HepG2 (cell line): ENCODE measurements around the gene GATAD2B. TPM values are rescaled to one million over a fixed set of nuclear protein-coding genes. Genes with fewer than 3 reads are reported as not detected.
A peak's percentile ranks its signal among the peaks of the same experiment; 100 is the strongest.

ENCODE experiments used
- ATF1 ChIP-seq: IDR thresholded peaks from 2 replicates; pipeline ENCODE4 v1.6.1; 2016; ENCODE audit warnings: mild to moderate bottlenecking, control low read depth
- BCL6 ChIP-seq: IDR thresholded peaks from 2 replicates; pipeline ENCODE4 v1.6.1; 2016; ENCODE audit warnings: missing genetic modification reagents, missing compliant biosample characterization
- CBFB ChIP-seq: sonication (generic); formaldehyde crosslinking; IDR thresholded peaks from 2 replicates; pipeline ENCODE4 v1.4.0; 2020; ENCODE audit warnings: missing genetic modification reagents
- GATAD1 ChIP-seq: IDR thresholded peaks from 2 replicates; pipeline ENCODE4 v1.6.1; 2016; ENCODE audit warnings: missing genetic modification reagents, missing compliant biosample characterization
- LCORL ChIP-seq, 2 experiments: fragments of 450-650 bp in 1 of 2; sonication (generic) in 1 of 2; formaldehyde crosslinking in 1 of 2; IDR thresholded peaks; 2 replicates each; pipeline versions ENCODE4 v1.5.0 to v1.6.1; 2017 to 2020; ENCODE audit warnings: antibody characterized with exemption in 1 of 2, missing genetic modification reagents in 1 of 2
- NCOR1 ChIP-seq: fragments of 200-600 bp; sonication (generic); IDR thresholded peaks from 2 replicates; pipeline ENCODE4 v1.7.0; 2017; ENCODE audit warnings: antibody characterized with exemption, low read length, borderline replicate concordance
- RFXANK ChIP-seq: IDR thresholded peaks from 2 replicates; pipeline ENCODE4 v1.6.1; 2016
- ZBTB7B ChIP-seq: sonication (generic); formaldehyde crosslinking; IDR thresholded peaks from 2 replicates; pipeline ENCODE4 v1.4.0; 2020; ENCODE audit warnings: missing genetic modification reagents
- ZFP1 ChIP-seq: IDR thresholded peaks from 2 replicates; pipeline ENCODE4 v1.6.1; 2016
- ZFP41 ChIP-seq: sonication (generic); formaldehyde crosslinking; IDR thresholded peaks from 2 replicates; pipeline ENCODE4 v1.4.0; 2020; ENCODE audit warnings: mild to moderate bottlenecking, missing genetic modification reagents, borderline replicate concordance
- ZNF136 ChIP-seq: sonication (generic); formaldehyde crosslinking; IDR thresholded peaks from 2 replicates; pipeline ENCODE4 v1.8.1; 2022; ENCODE audit warnings: low read depth, mild to moderate bottlenecking, moderate library complexity, missing genetic modification reagents
- ZNF30 ChIP-seq: sonication (generic); formaldehyde crosslinking; IDR thresholded peaks from 2 replicates; pipeline ENCODE4 v1.5.0; 2020; ENCODE audit warnings: mild to moderate bottlenecking, missing genetic modification reagents
- ZNF335 ChIP-seq: sonication (generic); formaldehyde crosslinking; IDR thresholded peaks from 2 replicates; pipeline ENCODE4 v1.4.0; 2020; ENCODE audit warnings: missing genetic modification reagents
- polyA plus RNA-seq, 8 experiments: library from polyadenylated mRNA; depleted of rRNA in 3 of 8; stranded (reverse) in 7 of 8; unstranded in 1 of 8; fragments of >200 nt; fragmentation: Illumina TruSeq in 4 of 8; extraction: Trizol in 4 of 8; gene quantifications; 2 replicates each; pipeline versions ENCODE4 v1.2.1 to v1.2.3, GENCODE V29; 2011 to 2016; ENCODE audit warnings: low read depth in 4 of 8, missing spikeins in 1 of 8, mixed read lengths in 1 of 8; ENCODE audit not compliant: insufficient read depth in 1 of 8
- total RNA-seq, 5 experiments: library from RNA; depleted of rRNA; stranded (reverse); fragments of >200 nt; fragmentation: Illumina TruSeq; extraction: Trizol; gene quantifications; 2 replicates each; pipeline ENCODE4 v1.2.3, GENCODE V29; 2016; ENCODE audit warnings: low read depth in 1 of 5
- TF ChIP-seq, protein P1 (sequence below): sonication (generic); formaldehyde crosslinking; IDR thresholded peaks from 2 replicates; pipeline ENCODE4 v1.4.0; 2020; ENCODE audit warnings: missing genetic modification reagents, borderline replicate concordance
- TF ChIP-seq, protein P2 (sequence below): sonication (generic); formaldehyde crosslinking; IDR thresholded peaks from 2 replicates; pipeline ENCODE4 v1.5.0; 2020; ENCODE audit warnings: missing genetic modification reagents
- TF ChIP-seq, protein P3 (sequence below): sonication (generic); formaldehyde crosslinking; IDR thresholded peaks from 2 replicates; pipeline ENCODE4 v1.4.0; 2020; ENCODE audit warnings: mild to moderate bottlenecking, missing genetic modification reagents, borderline replicate concordance
- TF ChIP-seq, protein P4 (sequence below): IDR thresholded peaks from 2 replicates; pipeline ENCODE4 v1.6.1; 2012; ENCODE audit warnings: low read depth, low read length, improper control_type of control experiment

The GATAD2B gene
- total and polyA plus RNA-seq, 2 of the 13 experiments (the other 11 are each of a cell fraction or from before 2014, with no cell fraction given) = 3.2 to 5.2 TPM

DNA sequence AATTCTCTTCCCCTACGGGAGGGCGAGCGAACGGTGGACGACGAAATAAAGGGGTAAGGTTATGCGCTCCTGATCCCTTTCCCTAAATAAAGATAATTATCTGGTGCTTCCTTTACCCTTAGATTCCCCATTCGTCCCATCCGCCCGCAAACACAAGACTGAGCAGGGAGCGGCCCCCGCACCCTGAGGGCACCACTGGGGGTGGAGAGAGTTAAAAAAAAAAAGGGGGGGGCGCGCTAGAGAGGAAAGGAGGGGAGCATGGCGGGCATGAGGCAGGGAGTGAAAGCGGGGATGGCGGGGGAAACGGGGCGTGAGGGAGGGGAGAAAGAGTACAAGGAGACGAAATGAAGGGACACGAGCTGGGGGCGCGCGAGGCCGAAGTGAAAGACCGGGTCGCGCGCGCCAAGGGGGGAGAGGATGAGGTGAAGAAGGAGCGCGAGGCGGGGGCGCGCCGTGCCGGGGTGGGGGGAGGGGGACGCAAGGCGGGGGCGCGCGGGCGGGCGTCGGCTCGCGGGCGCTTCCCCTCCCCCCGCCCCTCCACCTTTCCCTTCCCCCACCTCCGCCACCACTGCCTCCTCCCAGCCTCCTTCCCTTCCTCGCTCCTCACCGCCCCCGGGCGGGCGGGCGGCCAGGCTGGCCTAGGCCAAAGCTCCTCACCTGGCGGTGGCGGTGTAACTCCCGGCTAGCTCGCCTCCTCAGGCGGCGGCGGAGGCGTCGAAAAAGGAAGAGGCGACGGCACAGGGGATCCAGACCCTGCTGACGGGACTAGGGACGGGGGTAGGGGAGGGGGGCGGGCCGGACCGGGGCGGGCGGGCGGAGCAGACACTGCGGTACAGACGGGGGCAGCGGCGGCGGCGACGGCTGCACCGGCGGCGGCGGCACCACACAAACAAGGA is 448 bp downstream of the GATAD2B start (continued):
- TF ChIP-seq, protein P1, sequence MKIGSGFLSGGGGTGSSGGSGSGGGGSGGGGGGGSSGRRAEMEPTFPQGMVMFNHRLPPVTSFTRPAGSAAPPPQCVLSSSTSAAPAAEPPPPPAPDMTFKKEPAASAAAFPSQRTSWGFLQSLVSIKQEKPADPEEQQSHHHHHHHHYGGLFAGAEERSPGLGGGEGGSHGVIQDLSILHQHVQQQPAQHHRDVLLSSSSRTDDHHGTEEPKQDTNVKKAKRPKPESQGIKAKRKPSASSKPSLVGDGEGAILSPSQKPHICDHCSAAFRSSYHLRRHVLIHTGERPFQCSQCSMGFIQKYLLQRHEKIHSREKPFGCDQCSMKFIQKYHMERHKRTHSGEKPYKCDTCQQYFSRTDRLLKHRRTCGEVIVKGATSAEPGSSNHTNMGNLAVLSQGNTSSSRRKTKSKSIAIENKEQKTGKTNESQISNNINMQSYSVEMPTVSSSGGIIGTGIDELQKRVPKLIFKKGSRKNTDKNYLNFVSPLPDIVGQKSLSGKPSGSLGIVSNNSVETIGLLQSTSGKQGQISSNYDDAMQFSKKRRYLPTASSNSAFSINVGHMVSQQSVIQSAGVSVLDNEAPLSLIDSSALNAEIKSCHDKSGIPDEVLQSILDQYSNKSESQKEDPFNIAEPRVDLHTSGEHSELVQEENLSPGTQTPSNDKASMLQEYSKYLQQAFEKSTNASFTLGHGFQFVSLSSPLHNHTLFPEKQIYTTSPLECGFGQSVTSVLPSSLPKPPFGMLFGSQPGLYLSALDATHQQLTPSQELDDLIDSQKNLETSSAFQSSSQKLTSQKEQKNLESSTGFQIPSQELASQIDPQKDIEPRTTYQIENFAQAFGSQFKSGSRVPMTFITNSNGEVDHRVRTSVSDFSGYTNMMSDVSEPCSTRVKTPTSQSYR (CRISPR knock-in tag) = peak; percentile 89
- TF ChIP-seq GATAD1 (CRISPR knock-in tag) (no peak), ATF1 (CRISPR knock-in tag) (no peak), NCOR1 (no peak), ZNF136 (CRISPR knock-in tag) (no peak), BCL6 (CRISPR knock-in tag) (no peak), ZNF30 (no peak), ZNF335 (no peak), ZFP41 (CRISPR knock-in tag) (no peak), CBFB (CRISPR knock-in tag) (no peak), RFXANK (CRISPR knock-in tag) (no peak), ZFP1 (no peak), ZBTB7B (CRISPR knock-in tag) (no peak), LCORL (IDR thresholded peaks at IDR 0.05) (no peak), LCORL (CRISPR knock-in tag; IDR thresholded peaks at IDR 0.05) (no peak)
- TF ChIP-seq, protein P2, sequence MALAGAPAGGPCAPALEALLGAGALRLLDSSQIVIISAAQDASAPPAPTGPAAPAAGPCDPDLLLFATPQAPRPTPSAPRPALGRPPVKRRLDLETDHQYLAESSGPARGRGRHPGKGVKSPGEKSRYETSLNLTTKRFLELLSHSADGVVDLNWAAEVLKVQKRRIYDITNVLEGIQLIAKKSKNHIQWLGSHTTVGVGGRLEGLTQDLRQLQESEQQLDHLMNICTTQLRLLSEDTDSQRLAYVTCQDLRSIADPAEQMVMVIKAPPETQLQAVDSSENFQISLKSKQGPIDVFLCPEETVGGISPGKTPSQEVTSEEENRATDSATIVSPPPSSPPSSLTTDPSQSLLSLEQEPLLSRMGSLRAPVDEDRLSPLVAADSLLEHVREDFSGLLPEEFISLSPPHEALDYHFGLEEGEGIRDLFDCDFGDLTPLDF (CRISPR knock-in tag) = no peak
- TF ChIP-seq, protein P3, sequence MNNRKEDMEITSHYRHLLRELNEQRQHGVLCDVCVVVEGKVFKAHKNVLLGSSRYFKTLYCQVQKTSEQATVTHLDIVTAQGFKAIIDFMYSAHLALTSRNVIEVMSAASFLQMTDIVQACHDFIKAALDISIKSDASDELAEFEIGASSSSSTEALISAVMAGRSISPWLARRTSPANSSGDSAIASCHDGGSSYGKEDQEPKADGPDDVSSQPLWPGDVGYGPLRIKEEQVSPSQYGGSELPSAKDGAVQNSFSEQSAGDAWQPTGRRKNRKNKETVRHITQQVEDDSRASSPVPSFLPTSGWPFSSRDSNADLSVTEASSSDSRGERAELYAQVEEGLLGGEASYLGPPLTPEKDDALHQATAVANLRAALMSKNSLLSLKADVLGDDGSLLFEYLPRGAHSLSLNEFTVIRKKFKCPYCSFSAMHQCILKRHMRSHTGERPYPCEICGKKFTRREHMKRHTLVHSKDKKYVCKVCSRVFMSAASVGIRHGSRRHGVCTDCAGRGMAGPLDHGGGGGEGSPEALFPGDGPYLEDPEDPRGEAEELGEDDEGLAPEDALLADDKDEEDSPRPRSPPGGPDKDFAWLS (CRISPR knock-in tag) = no peak
- TF ChIP-seq, protein P4, sequence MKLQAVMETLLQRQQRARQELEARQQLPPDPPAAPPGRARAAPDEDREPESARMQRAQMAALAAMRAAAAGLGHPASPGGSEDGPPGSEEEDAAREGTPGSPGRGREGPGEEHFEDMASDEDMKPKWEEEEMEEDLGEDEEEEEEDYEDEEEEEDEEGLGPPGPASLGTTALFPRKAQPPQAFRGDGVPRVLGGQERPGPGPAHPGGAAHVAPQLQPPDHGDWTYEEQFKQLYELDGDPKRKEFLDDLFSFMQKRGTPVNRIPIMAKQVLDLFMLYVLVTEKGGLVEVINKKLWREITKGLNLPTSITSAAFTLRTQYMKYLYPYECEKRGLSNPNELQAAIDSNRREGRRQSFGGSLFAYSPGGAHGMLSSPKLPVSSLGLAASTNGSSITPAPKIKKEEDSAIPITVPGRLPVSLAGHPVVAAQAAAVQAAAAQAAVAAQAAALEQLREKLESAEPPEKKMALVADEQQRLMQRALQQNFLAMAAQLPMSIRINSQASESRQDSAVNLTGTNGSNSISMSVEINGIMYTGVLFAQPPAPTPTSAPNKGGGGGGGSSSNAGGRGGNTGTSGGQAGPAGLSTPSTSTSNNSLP = no peak
